Measurements from ENCODE around the gene DOCK3. TPM values are rescaled to one million over a fixed set of nuclear protein-coding genes. Genes with fewer than 3 reads are reported as not detected.
"Not testable (repeated sequence)": the region's sequence is repeated elsewhere in the genome, so short reads cannot be mapped to it uniquely, and the experiment has no call there.

DOCK3 gene
- total and polyA plus RNA-seq, 2 donors: 0.66 to 1.7 TPM

GRCh38 chr3:51280176-51280575, 605.4 kb downstream of the DOCK3 start:
- no peak overlapping the region for H3K4me3 ChIP-seq (ENCODE audit: low read depth, low read length)
- WGBS: 53% methylated on average over 3 of the region's 3 CpGs
- H3K36me3 ChIP-seq (ENCODE audit: insufficient read depth): no peaks in the 10 kb centered on the region
- DNase-seq (ENCODE audit: extremely low spot score): no peak
- H3K27ac ChIP-seq (ENCODE audit: low read depth): no peak overlapping the region
- no peaks in the 10 kb centered on the region for H3K4me1 ChIP-seq (ENCODE audit: insufficient read depth)

- no peak overlapping the region for H3K4me3 ChIP-seq (ENCODE audit: low read depth, low read length)
- no peak overlapping the region for H3K27ac ChIP-seq (ENCODE audit: low read depth)
- no peaks in the 10 kb centered on the region for H3K36me3 ChIP-seq (ENCODE audit: insufficient read depth)
- DNase-seq (ENCODE audit: extremely low spot score): no peak
- no peaks in the 10 kb centered on the region for H3K4me1 ChIP-seq (ENCODE audit: insufficient read depth)
- 49% methylated on average over 1 of the region's 1 CpG for WGBS
Measured at GRCh38 chr3:51282931-51283330, 608.2 kb downstream of the DOCK3 start.

GRCh38 chr3:51283421-51283820, 608.7 kb downstream of the DOCK3 start:
- H3K4me1 ChIP-seq (ENCODE audit: insufficient read depth): no peaks in the 10 kb centered on the region
- no peak for DNase-seq (ENCODE audit: extremely low spot score)
- H3K4me3 ChIP-seq (ENCODE audit: low read depth, low read length): no peak overlapping the region
- no peak overlapping the region for H3K27ac ChIP-seq (ENCODE audit: low read depth)
- WGBS: 65% methylated on average over 1 of the region's 1 CpG
- no peaks in the 10 kb centered on the region for H3K36me3 ChIP-seq (ENCODE audit: insufficient read depth)

GRCh38 chr3:51295625-51296024, 620.9 kb downstream of the DOCK3 start:
- H3K27ac ChIP-seq (ENCODE audit: low read depth): no peak overlapping the region
- 80% methylated on average over 2 of the region's 2 CpGs for WGBS
- H3K36me3 ChIP-seq (ENCODE audit: insufficient read depth): no peaks in the 10 kb centered on the region
- DNase-seq (ENCODE audit: extremely low spot score): no peak
- H3K4me1 ChIP-seq (ENCODE audit: insufficient read depth): no peaks in the 10 kb centered on the region
- H3K4me3 ChIP-seq (ENCODE audit: low read depth, low read length): no peak overlapping the region

GRCh38 chr3:51297333-51297732, 622.6 kb downstream of the DOCK3 start:
- Histone ChIP-seq H3K27ac (ENCODE audit: low read depth) (no peak overlapping the region), H3K4me3 (ENCODE audit: low read depth, low read length) (no peak overlapping the region), H3K36me3 (ENCODE audit: insufficient read depth) (no peaks in the 10 kb centered on the region), H3K4me1 (ENCODE audit: insufficient read depth) (no peaks in the 10 kb centered on the region)
- DNase-seq (ENCODE audit: extremely low spot score): no peak

- Histone ChIP-seq H3K4me1 (ENCODE audit: insufficient read depth) (no peaks in the 10 kb centered on the region), H3K27ac (ENCODE audit: low read depth) (no peak overlapping the region), H3K36me3 (ENCODE audit: insufficient read depth) (no peaks in the 10 kb centered on the region), H3K4me3 (ENCODE audit: low read depth, low read length) (no peak overlapping the region)
- 57% methylated on average over 4 of the region's 4 CpGs for WGBS
- DNase-seq (ENCODE audit: extremely low spot score): no peak
Measured at GRCh38 chr3:51304230-51304629, 629.5 kb downstream of the DOCK3 start.

- no peak for DNase-seq (ENCODE audit: extremely low spot score)
- H3K4me1 ChIP-seq (ENCODE audit: insufficient read depth): no peaks in the 10 kb centered on the region
- no peak overlapping the region for H3K4me3 ChIP-seq (ENCODE audit: low read depth, low read length)
- no peaks in the 10 kb centered on the region for H3K36me3 ChIP-seq (ENCODE audit: insufficient read depth)
- no peak overlapping the region for H3K27ac ChIP-seq (ENCODE audit: low read depth)
- WGBS: 97% methylated on average over 1 of the region's 1 CpG
Measured at GRCh38 chr3:51306093-51306492, 631.4 kb downstream of the DOCK3 start.

- WGBS: 81% methylated on average over 2 of the region's 2 CpGs
- H3K27ac ChIP-seq (ENCODE audit: low read depth): no peak overlapping the region
- DNase-seq (ENCODE audit: extremely low spot score): no peak
- H3K4me3 ChIP-seq (ENCODE audit: low read depth, low read length): no peak overlapping the region
- no peaks in the 10 kb centered on the region for H3K4me1 ChIP-seq (ENCODE audit: insufficient read depth)
- no peaks in the 10 kb centered on the region for H3K36me3 ChIP-seq (ENCODE audit: insufficient read depth)
Measured at GRCh38 chr3:51307458-51307857, 632.7 kb downstream of the DOCK3 start.

- H3K4me3 ChIP-seq (ENCODE audit: low read depth, low read length): not testable (repeated sequence)
- 100% methylated on average over 1 of the region's 5 CpGs for WGBS
Measured at GRCh38 chr3:51307945-51308607, 633.3 kb downstream of the DOCK3 start.

GRCh38 chr3:51311055-51311454, 636.3 kb downstream of the DOCK3 start:
- H3K4me1 ChIP-seq (ENCODE audit: insufficient read depth): no peaks in the 10 kb centered on the region
- no peak overlapping the region for H3K4me3 ChIP-seq (ENCODE audit: low read depth, low read length)
- 44% methylated on average over 1 of the region's 1 CpG for WGBS
- DNase-seq (ENCODE audit: extremely low spot score): peak; percentile 3
- H3K27ac ChIP-seq (ENCODE audit: low read depth): no peak overlapping the region
- no peaks in the 10 kb centered on the region for H3K36me3 ChIP-seq (ENCODE audit: insufficient read depth)

More at GRCh38 chr3:51307945-51308607, 633.3 kb downstream of the DOCK3 start:
- not testable (repeated sequence) for H3K27ac ChIP-seq (ENCODE audit: low read depth); H3K4me1 ChIP-seq (ENCODE audit: insufficient read depth); DNase-seq (ENCODE audit: extremely low spot score); H3K36me3 ChIP-seq (ENCODE audit: insufficient read depth)

- no peak for DNase-seq (ENCODE audit: extremely low spot score)
- Histone ChIP-seq H3K4me3 (ENCODE audit: low read depth, low read length) (no peak overlapping the region), H3K4me1 (ENCODE audit: insufficient read depth) (no peaks in the 10 kb centered on the region), H3K27ac (ENCODE audit: low read depth) (no peak overlapping the region), H3K36me3 (ENCODE audit: insufficient read depth) (no peaks in the 10 kb centered on the region)
- 78% methylated on average over 2 of the region's 2 CpGs for WGBS
Measured at GRCh38 chr3:51328206-51328605, 653.5 kb downstream of the DOCK3 start.

- Histone ChIP-seq H3K27ac (ENCODE audit: low read depth) (no peak overlapping the region), H3K4me3 (ENCODE audit: low read depth, low read length) (no peak overlapping the region), H3K36me3 (ENCODE audit: insufficient read depth) (no peaks in the 10 kb centered on the region), H3K4me1 (ENCODE audit: insufficient read depth) (no peaks in the 10 kb centered on the region)
- DNase-seq (ENCODE audit: extremely low spot score): no peak
- 69% methylated on average over 2 of the region's 2 CpGs for WGBS
Measured at GRCh38 chr3:51330046-51330445, 655.3 kb downstream of the DOCK3 start.

- Histone ChIP-seq H3K36me3 (ENCODE audit: insufficient read depth) (no peaks in the 10 kb centered on the region), H3K4me1 (ENCODE audit: insufficient read depth) (no peaks in the 10 kb centered on the region), H3K27ac (ENCODE audit: low read depth) (no peak overlapping the region), H3K4me3 (ENCODE audit: low read depth, low read length) (no peak overlapping the region)
- no peak for DNase-seq (ENCODE audit: extremely low spot score)
- 93% methylated on average over 1 of the region's 1 CpG for WGBS
Measured at GRCh38 chr3:51332156-51332555, 657.4 kb downstream of the DOCK3 start.

- 95% methylated on average over 6 of the region's 6 CpGs for WGBS
- H3K36me3 ChIP-seq (ENCODE audit: insufficient read depth): no peaks in the 10 kb centered on the region
- no peak overlapping the region for H3K27ac ChIP-seq (ENCODE audit: low read depth)
- no peak overlapping the region for H3K4me3 ChIP-seq (ENCODE audit: low read depth, low read length)
- H3K4me1 ChIP-seq (ENCODE audit: insufficient read depth): no peaks in the 10 kb centered on the region
- no peak for DNase-seq (ENCODE audit: extremely low spot score)
Measured at GRCh38 chr3:51333021-51333420, 658.3 kb downstream of the DOCK3 start.

GRCh38 chr3:51336261-51336660, 661.5 kb downstream of the DOCK3 start:
- DNase-seq (ENCODE audit: extremely low spot score): no peak
- 71% methylated on average over 1 of the region's 1 CpG for WGBS
- Histone ChIP-seq H3K36me3 (ENCODE audit: insufficient read depth) (no peaks in the 10 kb centered on the region), H3K4me1 (ENCODE audit: insufficient read depth) (no peaks in the 10 kb centered on the region), H3K27ac (ENCODE audit: low read depth) (no peak overlapping the region), H3K4me3 (ENCODE audit: low read depth, low read length) (no peak overlapping the region)

Data from urinary bladder (tissue), 4 donors.